ENCODE data around the gene PTPRN2.
"Not testable (repeated sequence)": the region's sequence is repeated elsewhere in the genome, so short reads cannot be mapped to it uniquely, and the experiment has no call there.

PTPRN2 gene

GRCh38 chr7:158259671-158260418, 327.8 kb downstream of the PTPRN2 start:
- DNase-seq: no peak

GRCh38 chr7:158259141-158259540, 328.5 kb downstream of the PTPRN2 start:
- DNase-seq: no peak

GRCh38 chr7:158258411-158259130, 329.1 kb downstream of the PTPRN2 start:
- DNase-seq: no peak

GRCh38 chr7:158257516-158258410, 329.9 kb downstream of the PTPRN2 start:
- no peak for DNase-seq

- no peak for DNase-seq
Observed at GRCh38 chr7:158257001-158257400, 330.6 kb downstream of the PTPRN2 start.

- no peak for DNase-seq
Observed at GRCh38 chr7:158256091-158256816, 331.4 kb downstream of the PTPRN2 start.

GRCh38 chr7:158255558-158255957, 332.1 kb downstream of the PTPRN2 start:
- no peak for DNase-seq

- no peak for DNase-seq
Observed at GRCh38 chr7:158255156-158255555, 332.5 kb downstream of the PTPRN2 start.

GRCh38 chr7:158253670-158254045, 334.0 kb downstream of the PTPRN2 start:
- DNase-seq: not testable (repeated sequence)

- DNase-seq: no peak
Observed at GRCh38 chr7:158252837-158253669, 334.6 kb downstream of the PTPRN2 start.

- DNase-seq: no peak
Observed at GRCh38 chr7:158252081-158252836, 335.4 kb downstream of the PTPRN2 start.

GRCh38 chr7:158251061-158251965, 336.3 kb downstream of the PTPRN2 start:
- no peak for DNase-seq

- DNase-seq: no peak
Observed at GRCh38 chr7:158249692-158250091, 337.9 kb downstream of the PTPRN2 start.

GRCh38 chr7:158248816-158249215, 338.8 kb downstream of the PTPRN2 start:
- no peak for DNase-seq

GRCh38 chr7:158247758-158248487, 339.7 kb downstream of the PTPRN2 start:
- no peak for DNase-seq

GRCh38 chr7:158246960-158247673, 340.5 kb downstream of the PTPRN2 start:
- no peak for DNase-seq

GRCh38 chr7:158246272-158246959, 341.2 kb downstream of the PTPRN2 start:
- DNase-seq: no peak

- DNase-seq: no peak
Observed at GRCh38 chr7:158245724-158246041, 341.9 kb downstream of the PTPRN2 start.
